Measurements from ENCODE around the gene SFRP2. TPM values are rescaled to one million over a fixed set of nuclear protein-coding genes. Genes with fewer than 3 reads are reported as not detected.

SFRP2 gene
- total and polyA plus RNA-seq, 9 donors, result 0.63 to 96.2 (median 11.7) TPM; not detected in 3

GRCh38 chr4:153758136-153758535 lies 30.7 kb downstream of the SFRP2 start:
- no peak for DNase-seq
- TF ChIP-seq POLR2A (IDR thresholded peaks at IDR 0.05) (no peak), EP300 (IDR thresholded peaks at IDR 0.05) (no peak), CTCF (IDR thresholded peaks at IDR 0.05) (no peak)
- 88 to 98% (median 89%) methylated on average over 2 of the region's 2 CpGs for WGBS, 3 donors
- no peaks in the 10 kb centered on the region for H3K9me3 ChIP-seq
- peaks cover 2% of the 10 kb centered on the region for H3K4me1 ChIP-seq (ENCODE audit: insufficient read depth)
- no peak overlapping the region for H3K27ac ChIP-seq
- intact Hi-C loops (cut with DNase I), result no loop called here
- H3K27me3 ChIP-seq, result no peaks in the 10 kb centered on the region
- H3K4me3 ChIP-seq, result no peak overlapping the region
- H3K36me3 ChIP-seq, result no peaks in the 10 kb centered on the region

DNA sequence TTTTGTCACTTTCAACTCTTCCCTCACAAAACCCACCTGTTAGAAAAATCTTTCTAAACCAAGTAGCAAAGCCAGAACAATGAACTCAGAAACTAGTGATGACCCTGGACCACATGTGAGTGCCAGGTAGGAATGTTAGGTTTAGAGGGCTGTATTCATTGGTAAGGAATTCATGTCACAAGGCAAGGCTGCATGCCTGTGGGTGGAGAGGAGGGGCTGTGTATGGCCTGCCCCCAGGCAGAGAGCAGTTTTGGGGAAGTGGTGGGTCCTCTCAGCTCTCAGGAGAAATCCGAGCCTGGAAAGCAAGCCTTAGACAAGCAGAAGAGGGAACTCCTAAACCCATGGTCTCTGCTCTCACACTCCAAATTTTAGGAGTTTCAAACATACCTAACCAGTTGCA lies 31.5 kb downstream of the SFRP2 start:
- TF ChIP-seq POLR2A (IDR thresholded peaks at IDR 0.05) (no peak), CTCF (IDR thresholded peaks at IDR 0.05) (no peak), EP300 (IDR thresholded peaks at IDR 0.05) (no peak)
- H3K4me3 ChIP-seq, result no peak overlapping the region
- no peak for DNase-seq
- H3K27ac ChIP-seq, result no peak overlapping the region
- no peaks in the 10 kb centered on the region for H3K36me3 ChIP-seq
- H3K27me3 ChIP-seq, result no peaks in the 10 kb centered on the region
- 81 to 90% (median 86%) methylated on average over 1 of the region's 1 CpG for WGBS, 3 donors
- H3K9me3 ChIP-seq, result no peaks in the 10 kb centered on the region
- intact Hi-C loops (cut with DNase I), result no loop called here
- peaks cover 2% of the 10 kb centered on the region for H3K4me1 ChIP-seq (ENCODE audit: insufficient read depth)

GRCh38 chr4:153755186-153755585 lies 33.7 kb downstream of the SFRP2 start:
- H3K4me3 ChIP-seq, result no peak overlapping the region
- H3K4me1 ChIP-seq (ENCODE audit: insufficient read depth), result peaks cover 2% of the 10 kb centered on the region
- TF ChIP-seq EP300 (IDR thresholded peaks at IDR 0.05) (no peak), CTCF (IDR thresholded peaks at IDR 0.05) (no peak), POLR2A (IDR thresholded peaks at IDR 0.05) (no peak)
- no peaks in the 10 kb centered on the region for H3K36me3 ChIP-seq
- WGBS, 3 donors, result 78 to 82% (median 79%) methylated on average over 2 of the region's 2 CpGs
- no peak for DNase-seq
- H3K27me3 ChIP-seq, result no peaks in the 10 kb centered on the region
- H3K27ac ChIP-seq, result no peak overlapping the region
- no peaks in the 10 kb centered on the region for H3K9me3 ChIP-seq
- intact Hi-C loops (cut with DNase I), result no loop called here

DNA sequence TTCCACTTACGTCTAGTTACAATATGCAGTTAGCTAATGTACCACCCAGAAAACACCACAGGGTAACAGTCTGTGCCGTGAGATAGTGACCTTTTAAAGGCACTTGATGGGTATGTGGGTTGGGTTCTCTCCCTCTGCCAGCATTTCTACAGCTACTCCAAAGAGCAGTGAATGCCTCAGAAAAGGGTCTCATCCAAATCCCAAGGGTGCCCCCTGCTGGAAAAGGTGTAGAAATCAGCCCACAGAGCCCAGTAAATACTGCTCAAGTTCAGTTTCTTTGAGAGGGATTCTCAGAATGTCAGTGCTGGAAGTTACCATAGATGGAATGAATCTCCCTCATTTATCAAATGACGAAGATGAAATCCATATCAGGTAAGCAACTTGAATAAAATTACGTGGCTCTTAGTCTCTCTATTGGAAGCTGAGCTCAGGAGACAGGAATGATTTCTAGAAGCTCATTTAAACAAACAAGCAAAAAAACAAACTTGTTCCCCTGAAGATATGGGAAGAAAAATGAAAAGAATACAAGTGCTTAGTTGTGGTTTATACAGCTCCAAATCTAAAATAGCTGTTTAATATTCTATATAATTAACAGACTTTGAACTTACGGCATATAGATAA lies 38.6 kb downstream of the SFRP2 start:
- 37 to 43% (median 38%) methylated on average over 5 of the region's 5 CpGs for WGBS, 3 donors

More for the DNA sequence above, 38.6 kb downstream of the SFRP2 start:
- Histone ChIP-seq H3K9me3 (no peaks in the 10 kb centered on the region), H3K27ac (no peak overlapping the region), H3K4me1 (ENCODE audit: insufficient read depth) (no peaks in the 10 kb centered on the region), H3K4me3 (no peak overlapping the region), H3K27me3 (no peaks in the 10 kb centered on the region), H3K36me3 (no peaks in the 10 kb centered on the region)
- intact Hi-C loops (cut with DNase I), result no loop called here
- TF ChIP-seq CTCF (IDR thresholded peaks at IDR 0.05) (no peak), EP300 (IDR thresholded peaks at IDR 0.05) (no peak), POLR2A (IDR thresholded peaks at IDR 0.05) (no peak)
- DNase-seq, result peak in 1 of 5 donors; percentile 16
